IPS-18c (cell line): Measurements from ENCODE around the gene KANSL2.
"Not testable (repeated sequence)": the region's sequence is repeated elsewhere in the genome, so short reads cannot be mapped to it uniquely, and the experiment has no call there.

Experiments
- H3K4me3 ChIP-seq: 2 replicates; pipeline ENCODE4 v1.7.0; 2013; ENCODE audit warnings: low read depth, mild to moderate bottlenecking, low read length, moderate library complexity; ENCODE audit not compliant: insufficient read depth
- H3K9me3 ChIP-seq: one replicate; pipeline ENCODE4 v1.6.1; 2013; ENCODE audit warnings: mild to moderate bottlenecking, low read length, moderate library complexity; ENCODE audit not compliant: control insufficient read depth, insufficient read depth

The KANSL2 gene

GRCh38 chr12:48687592-48687991 is 5.6 kb upstream of the KANSL2 start:
- Histone ChIP-seq H3K9me3 (no peaks in the 10 kb centered on the region), H3K4me3 (no peak overlapping the region)

- no peaks in the 10 kb centered on the region for H3K9me3 ChIP-seq
- H3K4me3 ChIP-seq: no peak overlapping the region
Observed at GRCh38 chr12:48686615-48687334, 4.7 kb upstream of the KANSL2 start.

- no peaks in the 10 kb centered on the region for H3K9me3 ChIP-seq
- H3K4me3 ChIP-seq: no peak overlapping the region
Observed at GRCh38 chr12:48686037-48686595, 4.1 kb upstream of the KANSL2 start.

GRCh38 chr12:48683534-48683933 is 1.5 kb upstream of the KANSL2 start:
- no peaks in the 10 kb centered on the region for H3K9me3 ChIP-seq
- no peak overlapping the region for H3K4me3 ChIP-seq

GRCh38 chr12:48682927-48683326 is 889 bp upstream of the KANSL2 start:
- peak overlapping the region; percentile 100; the same call in 1 of the 2 replicates for H3K4me3 ChIP-seq
- no peaks in the 10 kb centered on the region for H3K9me3 ChIP-seq

- H3K4me3 ChIP-seq: peak overlapping the region; percentile 100
- H3K9me3 ChIP-seq: not testable (repeated sequence)
Observed at GRCh38 chr12:48682533-48682905, 481 bp upstream of the KANSL2 start.

- no peaks in the 10 kb centered on the region for H3K9me3 ChIP-seq
- H3K4me3 ChIP-seq: peak overlapping the region; percentile 100
Observed at GRCh38 chr12:48681399-48681709, 684 bp downstream of the KANSL2 start.

- H3K9me3 ChIP-seq: no peaks in the 10 kb centered on the region
- H3K4me3 ChIP-seq: peak overlapping the region; percentile 100
Observed at GRCh38 chr12:48680861-48681260, 1.2 kb downstream of the KANSL2 start.

- no peaks in the 10 kb centered on the region for H3K9me3 ChIP-seq
- no peak overlapping the region for H3K4me3 ChIP-seq
Observed at GRCh38 chr12:48678551-48679185, 3.4 kb downstream of the KANSL2 start.

- H3K4me3 ChIP-seq: no peak overlapping the region
Observed at GRCh38 chr12:48671231-48671856, 10.7 kb downstream of the KANSL2 start.

GRCh38 chr12:48668996-48669395 is 13.0 kb downstream of the KANSL2 start:
- H3K9me3 ChIP-seq: no peaks in the 10 kb centered on the region
- H3K4me3 ChIP-seq: no peak overlapping the region

More at GRCh38 chr12:48671231-48671856, 10.7 kb downstream of the KANSL2 start:
- no peaks in the 10 kb centered on the region for H3K9me3 ChIP-seq

- H3K9me3 ChIP-seq: no peaks in the 10 kb centered on the region
- H3K4me3 ChIP-seq: no peak overlapping the region
Observed at GRCh38 chr12:48659863-48660262, 22.2 kb downstream of the KANSL2 start.

- H3K4me3 ChIP-seq: no peak overlapping the region
- no peaks in the 10 kb centered on the region for H3K9me3 ChIP-seq
Observed at GRCh38 chr12:48651681-48652080, 30.4 kb downstream of the KANSL2 start.

- H3K4me3 ChIP-seq: not testable (repeated sequence)
- H3K9me3 ChIP-seq: peaks cover 13% of the 10 kb centered on the region
Observed at GRCh38 chr12:48645354-48645753, 36.7 kb downstream of the KANSL2 start.

- no peak overlapping the region for H3K4me3 ChIP-seq
- peaks cover 13% of the 10 kb centered on the region for H3K9me3 ChIP-seq
Observed at GRCh38 chr12:48643011-48643410, 39.0 kb downstream of the KANSL2 start.

- H3K4me3 ChIP-seq: not testable (repeated sequence)
- H3K9me3 ChIP-seq: peaks cover 13% of the 10 kb centered on the region
Observed at GRCh38 chr12:48641752-48642555, 40.1 kb downstream of the KANSL2 start.

GRCh38 chr12:48640854-48641253 is 41.2 kb downstream of the KANSL2 start:
- Histone ChIP-seq H3K4me3 (no peak overlapping the region), H3K9me3 (peaks cover 13% of the 10 kb centered on the region)
